Measurements from ENCODE around the gene MST1. TPM values are rescaled to one million over a fixed set of nuclear protein-coding genes. Genes with fewer than 3 reads are reported as not detected.

The MST1 gene
- total RNA-seq, 1 donor from 2014 or later: 101 TPM

GRCh38 chr3:49658711-49659110 is 30.6 kb downstream of the MST1 start:
- Mint-ChIP-seq H3K27ac (no peak overlapping the region), H3K27me3 (ENCODE audit: low read depth) (peaks cover 3% of the 10 kb centered on the region), H3K9me3 (no peaks in the 10 kb centered on the region), H3K36me3 (no peaks in the 10 kb centered on the region), H3K4me3 (no peak overlapping the region), H3K4me1 (no peaks in the 10 kb centered on the region)
- TF ChIP-seq, protein P1, sequence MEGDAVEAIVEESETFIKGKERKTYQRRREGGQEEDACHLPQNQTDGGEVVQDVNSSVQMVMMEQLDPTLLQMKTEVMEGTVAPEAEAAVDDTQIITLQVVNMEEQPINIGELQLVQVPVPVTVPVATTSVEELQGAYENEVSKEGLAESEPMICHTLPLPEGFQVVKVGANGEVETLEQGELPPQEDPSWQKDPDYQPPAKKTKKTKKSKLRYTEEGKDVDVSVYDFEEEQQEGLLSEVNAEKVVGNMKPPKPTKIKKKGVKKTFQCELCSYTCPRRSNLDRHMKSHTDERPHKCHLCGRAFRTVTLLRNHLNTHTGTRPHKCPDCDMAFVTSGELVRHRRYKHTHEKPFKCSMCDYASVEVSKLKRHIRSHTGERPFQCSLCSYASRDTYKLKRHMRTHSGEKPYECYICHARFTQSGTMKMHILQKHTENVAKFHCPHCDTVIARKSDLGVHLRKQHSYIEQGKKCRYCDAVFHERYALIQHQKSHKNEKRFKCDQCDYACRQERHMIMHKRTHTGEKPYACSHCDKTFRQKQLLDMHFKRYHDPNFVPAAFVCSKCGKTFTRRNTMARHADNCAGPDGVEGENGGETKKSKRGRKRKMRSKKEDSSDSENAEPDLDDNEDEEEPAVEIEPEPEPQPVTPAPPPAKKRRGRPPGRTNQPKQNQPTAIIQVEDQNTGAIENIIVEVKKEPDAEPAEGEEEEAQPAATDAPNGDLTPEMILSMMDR (IDR thresholded peaks at IDR 0.05; ENCODE audit: unreplicated experiment): no peak
- DNase-seq (ENCODE audit: low spot score in 2 of 2, unreplicated experiment in 2 of 2): no peak

DNA sequence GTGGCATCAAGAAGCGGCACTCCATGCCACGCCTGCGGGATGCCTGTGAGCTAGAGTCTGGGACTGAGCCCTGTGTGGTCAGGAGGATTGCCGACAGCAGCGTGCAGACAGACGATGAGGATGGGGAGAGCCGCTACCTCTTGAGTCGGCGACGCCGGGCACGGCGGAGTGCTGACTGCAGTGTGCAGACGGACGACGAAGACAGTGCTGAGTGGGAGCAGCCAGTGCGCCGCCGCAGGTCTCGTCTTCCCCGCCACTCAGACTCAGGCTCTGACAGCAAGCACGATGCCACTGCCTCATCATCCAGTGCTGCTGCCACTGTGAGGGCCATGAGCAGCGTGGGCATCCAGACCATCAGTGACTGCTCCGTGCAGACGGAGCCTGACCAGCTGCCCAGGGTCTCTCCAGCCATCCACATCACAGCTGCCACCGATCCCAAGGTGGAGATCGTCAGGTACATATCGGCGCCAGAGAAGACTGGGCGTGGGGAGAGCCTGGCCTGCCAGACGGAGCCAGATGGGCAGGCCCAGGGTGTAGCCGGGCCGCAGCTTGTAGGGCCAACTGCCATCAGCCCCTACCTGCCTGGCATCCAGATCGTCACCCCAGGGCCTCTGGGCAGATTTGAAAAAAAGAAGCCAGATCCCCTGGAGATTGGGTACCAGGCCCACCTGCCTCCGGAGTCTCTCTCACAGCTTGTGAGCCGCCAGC is 31.9 kb downstream of the MST1 start:
- no peaks in the 10 kb centered on the region for H3K9me3 Mint-ChIP-seq
- TF ChIP-seq, protein P1 (IDR thresholded peaks at IDR 0.05; ENCODE audit: unreplicated experiment): no peak
- H3K4me1 Mint-ChIP-seq: no peaks in the 10 kb centered on the region
- H3K4me3 Mint-ChIP-seq: no peak overlapping the region
- H3K36me3 Mint-ChIP-seq: no peaks in the 10 kb centered on the region
- no peak for DNase-seq (ENCODE audit: low spot score in 2 of 2, unreplicated experiment in 2 of 2)
- H3K27ac Mint-ChIP-seq: no peak overlapping the region
- peaks cover 3% of the 10 kb centered on the region for H3K27me3 Mint-ChIP-seq (ENCODE audit: low read depth)

- no peak overlapping the region for H3K27ac Mint-ChIP-seq
- H3K4me3 Mint-ChIP-seq: no peak overlapping the region
- no peaks in the 10 kb centered on the region for H3K36me3 Mint-ChIP-seq
- H3K27me3 Mint-ChIP-seq (ENCODE audit: low read depth): peaks cover 3% of the 10 kb centered on the region
- DNase-seq (ENCODE audit: low spot score in 2 of 2, unreplicated experiment in 2 of 2): no peak
- TF ChIP-seq, protein P1 (IDR thresholded peaks at IDR 0.05; ENCODE audit: unreplicated experiment): no peak
- H3K9me3 Mint-ChIP-seq: no peaks in the 10 kb centered on the region
- H3K4me1 Mint-ChIP-seq: no peaks in the 10 kb centered on the region
Measured at GRCh38 chr3:49656541-49657112, 32.6 kb downstream of the MST1 start.

DNA sequence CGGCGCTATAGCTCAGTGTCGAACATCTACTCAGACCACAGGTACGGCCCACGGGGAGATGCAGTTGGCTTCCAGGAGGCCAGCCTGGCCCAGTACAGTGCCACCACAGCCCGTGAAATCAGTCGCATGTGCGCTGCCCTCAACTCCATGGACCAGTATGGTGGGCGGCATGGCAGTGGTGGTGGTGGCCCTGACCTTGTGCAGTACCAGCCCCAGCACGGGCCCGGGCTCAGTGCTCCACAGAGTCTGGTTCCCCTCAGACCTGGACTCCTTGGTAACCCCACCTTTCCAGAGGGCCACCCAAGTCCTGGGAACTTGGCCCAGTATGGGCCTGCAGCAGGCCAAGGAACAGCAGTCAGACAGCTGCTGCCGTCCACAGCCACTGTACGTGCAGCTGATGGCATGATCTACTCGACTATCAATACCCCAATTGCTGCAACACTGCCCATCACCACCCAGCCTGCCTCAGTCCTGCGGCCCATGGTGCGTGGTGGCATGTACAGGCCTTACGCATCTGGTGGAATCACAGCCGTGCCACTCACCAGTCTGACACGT is 33.5 kb downstream of the MST1 start:
- no peaks in the 10 kb centered on the region for H3K36me3 Mint-ChIP-seq
- H3K9me3 Mint-ChIP-seq: no peaks in the 10 kb centered on the region
- TF ChIP-seq, protein P1 (IDR thresholded peaks at IDR 0.05; ENCODE audit: unreplicated experiment): no peak
- H3K27me3 Mint-ChIP-seq (ENCODE audit: low read depth): peaks cover 3% of the 10 kb centered on the region
- H3K27ac Mint-ChIP-seq: no peak overlapping the region
- no peaks in the 10 kb centered on the region for H3K4me1 Mint-ChIP-seq
- H3K4me3 Mint-ChIP-seq: no peak overlapping the region
- no peak for DNase-seq (ENCODE audit: low spot score in 2 of 2, unreplicated experiment in 2 of 2)

DNA sequence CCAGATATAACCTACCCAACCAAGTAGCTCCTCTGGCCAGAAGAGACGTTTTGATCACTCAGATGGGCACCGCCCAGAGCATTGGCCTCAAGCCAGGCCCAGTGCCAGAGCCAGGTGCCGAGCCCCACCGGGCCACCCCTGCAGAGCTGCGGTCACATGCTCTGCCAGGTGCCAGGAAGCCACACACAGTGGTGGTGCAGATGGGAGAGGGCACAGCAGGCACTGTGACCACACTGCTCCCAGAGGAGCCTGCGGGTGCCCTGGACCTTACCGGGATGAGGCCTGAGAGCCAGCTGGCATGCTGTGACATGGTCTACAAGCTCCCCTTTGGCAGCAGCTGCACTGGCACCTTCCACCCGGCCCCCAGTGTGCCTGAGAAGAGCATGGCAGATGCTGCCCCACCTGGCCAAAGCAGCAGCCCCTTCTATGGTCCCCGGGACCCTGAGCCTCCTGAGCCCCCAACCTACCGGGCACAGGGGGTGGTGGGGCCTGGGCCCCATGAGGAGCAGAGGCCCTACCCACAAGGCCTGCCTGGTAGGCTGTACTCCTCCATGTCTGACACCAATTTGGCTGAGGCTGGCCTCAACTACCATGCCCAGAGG is 34.2 kb downstream of the MST1 start:
- Mint-ChIP-seq H3K4me3 (no peak overlapping the region), H3K27me3 (ENCODE audit: low read depth) (peaks cover 3% of the 10 kb centered on the region), H3K4me1 (peaks cover 3% of the 10 kb centered on the region), H3K9me3 (no peaks in the 10 kb centered on the region), H3K27ac (no peak overlapping the region), H3K36me3 (no peaks in the 10 kb centered on the region)
- DNase-seq (ENCODE audit: low spot score in 2 of 2, unreplicated experiment in 2 of 2): no peak
- TF ChIP-seq, protein P1 (IDR thresholded peaks at IDR 0.05; ENCODE audit: unreplicated experiment): no peak
